ENCODE results near the gene MYO1D. TPM values are rescaled to one million over a fixed set of nuclear protein-coding genes. Genes with fewer than 3 reads are reported as not detected.

The MYO1D gene
- total RNA-seq, 1 donor, result 160 TPM

DNA sequence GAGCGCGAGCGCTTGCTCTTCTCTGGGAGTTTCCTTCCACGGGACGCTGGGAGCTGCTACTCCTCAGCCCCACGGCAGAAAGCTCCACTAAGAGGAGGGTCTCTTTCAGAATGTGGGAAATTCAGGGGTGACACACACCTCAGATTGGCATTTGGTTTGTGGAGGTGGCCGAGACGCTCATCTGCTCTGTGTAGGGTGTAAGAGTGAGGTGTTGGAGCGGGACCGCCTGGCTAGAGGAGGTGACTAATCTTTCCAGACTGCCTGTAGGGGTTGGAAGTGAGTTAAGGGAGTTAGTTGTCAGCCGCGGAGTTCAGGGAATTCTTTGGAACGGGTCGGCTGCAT is 431.9 kb downstream of the MYO1D start:
- Histone ChIP-seq H3K4me2 (ENCODE audit: insufficient read depth, low read length) (peak overlapping the region; percentile 80), H2AFZ (ENCODE audit: low read length) (peak overlapping the region; percentile 73)
- no peak for TF ChIP-seq CTCF (IDR thresholded peaks at IDR 0.05; ENCODE audit: extremely low read depth, low read depth, low read length)

GRCh38 chr17:32444301-32445073 is 432.4 kb downstream of the MYO1D start, which contains the start of gene PSMD11:
TSS of gene PSMD11 (plus strand) at chr17:32444510. CDS start at chr17:32444524, 14 bp downstream.
- Histone ChIP-seq H3K4me2 (ENCODE audit: insufficient read depth, low read length) (peak within 1 kb of the TSS; percentile 99), H3K4me3 (ENCODE audit: insufficient read depth, low read length) (peak within 1 kb of the TSS; percentile 88), H3K9me3 (ENCODE audit: low read depth, low read length) (no peaks in the 10 kb centered on the region), H4K20me1 (ENCODE audit: insufficient read depth, low read length) (peaks cover 22% of the 10 kb centered on the region), H3K36me3 (ENCODE audit: insufficient read depth, low read length) (peaks cover 16% of the 10 kb centered on the region), H3K4me1 (ENCODE audit: insufficient read depth, low read length) (peaks cover 17% of the 10 kb centered on the region), H3K27me3 (ENCODE audit: insufficient read depth, low read length) (no peaks in the 10 kb centered on the region), H3K79me2 (ENCODE audit: insufficient read depth, low read length) (peaks cover 51% of the 10 kb centered on the region), H3K27ac (ENCODE audit: low read depth, low read length) (peak within 1 kb of the TSS; percentile 90), H2AFZ (ENCODE audit: low read length) (peak within 1 kb of the TSS; percentile 99)
- peak; percentile 98 for DNase-seq (ENCODE audit: insufficient read length, low spot score, missing footprints)
- TF ChIP-seq CTCF (IDR thresholded peaks at IDR 0.05; ENCODE audit: extremely low read depth, low read depth, low read length), result peak; percentile 76

More for the DNA sequence above, 431.9 kb downstream of the MYO1D start:
- Histone ChIP-seq H3K4me3 (ENCODE audit: insufficient read depth, low read length) (peak overlapping the region; percentile 88), H3K79me2 (ENCODE audit: insufficient read depth, low read length) (peaks cover 56% of the 10 kb centered on the region), H3K9me3 (ENCODE audit: low read depth, low read length) (no peaks in the 10 kb centered on the region), H3K36me3 (ENCODE audit: insufficient read depth, low read length) (peaks cover 20% of the 10 kb centered on the region), H3K27me3 (ENCODE audit: insufficient read depth, low read length) (no peaks in the 10 kb centered on the region), H3K4me1 (ENCODE audit: insufficient read depth, low read length) (peaks cover 21% of the 10 kb centered on the region), H3K27ac (ENCODE audit: low read depth, low read length) (peak overlapping the region; percentile 90), H4K20me1 (ENCODE audit: insufficient read depth, low read length) (peaks cover 26% of the 10 kb centered on the region)
- DNase-seq (ENCODE audit: insufficient read length, low spot score, missing footprints), result peak; percentile 69

GRCh38 chr17:32443827-32444300 is 433.1 kb downstream of the MYO1D start:
- H3K79me2 ChIP-seq (ENCODE audit: insufficient read depth, low read length), result peaks cover 45% of the 10 kb centered on the region
- H2AFZ ChIP-seq (ENCODE audit: low read length), result peak overlapping the region; percentile 99
- H3K27me3 ChIP-seq (ENCODE audit: insufficient read depth, low read length), result no peaks in the 10 kb centered on the region
- H3K4me2 ChIP-seq (ENCODE audit: insufficient read depth, low read length), result peak overlapping the region; percentile 99
- peaks cover 11% of the 10 kb centered on the region for H3K36me3 ChIP-seq (ENCODE audit: insufficient read depth, low read length)
- H3K9me3 ChIP-seq (ENCODE audit: low read depth, low read length), result no peaks in the 10 kb centered on the region
- peaks cover 17% of the 10 kb centered on the region for H3K4me1 ChIP-seq (ENCODE audit: insufficient read depth, low read length)
- H3K4me3 ChIP-seq (ENCODE audit: insufficient read depth, low read length), result peak overlapping the region; percentile 88
- H3K27ac ChIP-seq (ENCODE audit: low read depth, low read length), result no peak overlapping the region
- DNase-seq (ENCODE audit: insufficient read length, low spot score, missing footprints), result no peak
- TF ChIP-seq CTCF (IDR thresholded peaks at IDR 0.05; ENCODE audit: extremely low read depth, low read depth, low read length), result no peak
- H4K20me1 ChIP-seq (ENCODE audit: insufficient read depth, low read length), result peaks cover 21% of the 10 kb centered on the region

Small RNA genes lying within 50 kb of the gene (small RNA-seq; reads per million reads assigned to genes)
- not detected for gene RF00019

Other genes with a start within 250 kb of the MYO1D start
- 103 and 121 TPM in 2 replicates for gene TMEM98, start 51.0 kb upstream of the MYO1D start, total RNA-seq
- gene SPACA3, start 114.7 kb upstream of the MYO1D start, total RNA-seq, result not detected in 2 replicates

All from osteoblast (primary cell).